HG03558 (cell line): ENCODE results near the gene ASB2.

ENCODE experiments used
- ATAC-seq: cut with Tn5 transposase; IDR thresholded peaks from one replicate; pipeline ENCODE4 v1.9.1; 2021; ENCODE audit warnings: moderate number of reproducible peaks; ENCODE audit not compliant: unreplicated experiment; ENCODE audit errors: extremely low read depth

Gene ASB2

DNA sequence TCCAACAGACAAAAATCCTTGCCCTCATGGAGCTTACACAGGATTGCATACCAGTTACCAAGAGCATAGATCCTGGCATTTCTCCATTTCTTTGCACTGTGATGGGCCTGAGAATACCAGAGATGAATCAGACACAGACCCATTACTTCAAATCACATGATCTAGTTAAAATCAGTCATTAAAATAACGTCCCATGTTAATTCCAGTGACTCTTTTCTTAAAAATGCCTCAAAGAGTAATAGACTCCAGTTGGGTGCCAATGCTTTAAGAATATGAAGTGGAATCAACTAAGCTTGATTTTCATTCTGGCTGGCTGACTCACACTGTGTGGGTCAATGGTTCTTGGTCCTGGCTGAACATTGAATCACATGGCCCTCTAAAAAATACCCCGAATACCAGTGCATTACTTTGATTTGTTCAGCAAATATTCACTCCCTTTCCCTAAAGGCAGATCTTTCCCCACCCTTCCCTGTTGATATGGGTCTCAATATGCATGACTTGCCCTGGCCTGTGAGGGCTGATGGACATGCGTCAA, 11.0 kb downstream of the ASB2 start:
- ATAC-seq: no peak

GRCh38 chr14:93964820-93965286, 11.5 kb downstream of the ASB2 start:
- no peak for ATAC-seq

GRCh38 chr14:93964281-93964680, 12.1 kb downstream of the ASB2 start:
- ATAC-seq: no peak

DNA sequence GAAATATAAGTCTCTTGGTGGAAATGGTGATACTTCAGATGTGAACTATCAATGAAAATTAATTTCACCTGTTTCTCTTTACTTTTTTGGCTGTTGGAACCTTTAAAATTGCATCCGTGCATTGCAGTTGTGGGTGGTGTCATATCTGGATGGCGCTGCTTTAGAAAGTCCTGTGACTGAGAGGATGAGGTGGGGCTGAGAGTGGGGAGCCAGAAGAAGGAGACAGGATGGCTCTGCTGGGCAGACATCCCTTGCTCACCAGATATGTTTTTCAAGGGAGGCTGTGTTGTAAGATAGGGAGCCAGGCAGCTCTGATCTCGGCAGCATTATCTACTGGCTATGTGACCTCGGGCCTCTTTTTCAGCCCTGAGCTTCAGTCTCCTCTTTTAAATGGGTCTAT, 12.7 kb downstream of the ASB2 start:
- ATAC-seq: no peak

DNA sequence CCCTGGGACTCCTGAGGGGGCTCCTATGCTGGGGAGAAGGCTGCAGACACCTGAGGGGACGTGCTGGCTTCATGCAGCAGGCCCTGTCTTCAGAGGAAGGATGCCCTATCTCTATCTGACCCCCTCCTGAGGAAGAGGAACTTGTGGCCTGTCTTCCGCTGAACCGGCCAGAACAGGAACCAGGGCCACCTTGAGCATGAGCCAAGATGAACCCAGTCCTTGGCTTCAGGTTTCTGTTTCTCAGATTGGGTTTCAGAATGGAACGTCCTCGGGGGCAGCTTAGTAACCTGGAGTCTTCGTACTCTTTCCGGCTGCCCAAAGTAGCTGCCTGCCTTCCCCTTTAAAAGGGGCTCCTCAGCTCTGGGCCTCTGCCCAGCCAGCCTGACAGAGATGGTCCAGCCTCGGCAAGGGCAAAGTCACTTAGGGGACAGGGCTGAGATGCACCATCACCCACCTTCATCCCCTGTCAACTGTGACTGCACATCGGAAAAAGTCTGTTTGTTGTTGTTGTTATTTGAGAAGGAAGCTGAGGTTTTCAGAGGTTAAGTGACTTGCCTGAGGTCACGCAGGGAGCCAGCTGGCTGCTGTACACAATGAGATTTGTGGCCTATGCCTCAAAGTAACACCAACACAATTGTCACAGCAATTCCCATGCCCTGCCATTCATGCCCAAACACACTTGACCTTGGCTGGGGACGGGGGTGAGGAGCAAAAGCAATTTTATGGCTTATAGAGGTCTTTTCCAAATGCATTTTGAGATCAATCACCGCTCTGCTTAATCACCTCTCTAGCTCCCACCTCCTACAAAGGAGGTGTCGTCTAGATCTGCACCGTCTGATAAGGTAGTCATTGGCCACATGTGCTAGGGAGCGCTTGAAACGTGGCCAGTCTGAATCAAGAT, 13.4 kb downstream of the ASB2 start:
- peak; percentile 26 for ATAC-seq

DNA sequence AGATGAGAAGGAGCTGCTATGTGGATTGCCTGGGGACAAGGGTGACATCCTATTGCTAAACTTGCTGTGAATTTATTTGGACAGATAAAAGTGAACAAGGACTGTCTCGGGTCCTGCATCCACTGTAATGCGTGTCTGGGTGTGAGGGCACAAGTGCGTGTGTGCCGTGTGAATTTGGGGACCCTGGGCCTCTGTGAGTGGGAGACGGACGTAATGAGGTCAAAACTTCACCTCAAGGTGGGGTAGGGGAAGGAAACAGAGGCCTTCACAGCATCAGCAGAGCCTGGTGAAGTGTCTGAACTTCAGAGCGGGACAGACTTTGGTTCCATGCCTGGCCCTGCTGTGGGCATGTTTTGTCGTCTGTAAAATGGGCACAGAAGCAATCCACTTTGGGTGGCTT, 14.8 kb downstream of the ASB2 start:
- ATAC-seq: no peak

DNA sequence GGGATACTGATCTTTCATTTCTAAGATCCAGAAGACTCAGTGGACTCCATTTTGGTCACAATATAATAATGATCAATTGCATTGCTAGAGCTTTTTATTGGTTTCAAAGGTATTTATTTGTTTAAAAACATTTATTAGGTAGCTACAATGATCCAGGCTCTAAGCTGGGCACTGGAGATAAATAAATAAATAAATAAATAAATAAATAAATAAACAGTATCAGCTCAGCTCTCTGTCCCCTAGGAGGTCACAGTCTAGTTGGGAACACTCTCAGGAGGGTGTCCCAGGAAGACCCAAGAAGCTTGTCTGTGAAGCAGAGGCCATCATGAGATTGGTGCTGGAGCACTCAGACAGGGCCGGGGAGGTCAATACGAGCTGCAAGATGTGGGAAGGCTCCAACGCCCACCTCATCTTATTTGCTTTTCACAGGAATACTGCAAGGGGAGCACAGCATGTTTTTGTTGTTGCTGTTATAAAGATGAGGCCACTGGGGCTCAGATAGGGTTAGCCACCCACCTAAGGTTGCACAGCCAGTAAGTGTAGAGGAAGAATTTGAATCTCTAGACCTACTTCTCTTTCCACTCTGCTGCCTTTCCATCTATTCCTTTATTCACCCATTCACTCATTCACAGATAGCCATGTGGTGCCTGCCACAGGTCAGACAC, 15.5 kb downstream of the ASB2 start:
- ATAC-seq: no peak

DNA sequence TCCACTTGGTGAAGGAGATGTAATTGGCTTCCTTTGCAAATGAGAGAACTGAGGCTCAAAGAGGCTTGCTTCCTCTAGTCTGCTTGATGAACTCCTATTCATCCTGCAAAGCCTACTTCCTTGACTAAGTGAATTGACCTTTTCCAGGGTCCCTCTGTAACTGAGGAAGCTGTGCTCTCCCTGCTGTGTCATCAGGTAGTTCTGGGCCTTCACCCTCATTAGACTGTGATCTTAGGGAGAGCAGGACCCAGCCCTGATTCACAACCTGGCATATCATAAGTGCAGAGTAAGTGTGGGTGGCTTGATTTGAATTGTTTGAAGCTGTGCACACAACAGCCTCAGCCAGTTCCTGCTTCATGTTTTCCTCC, 16.3 kb downstream of the ASB2 start:
- no peak for ATAC-seq

GRCh38 chr14:93959239-93960107, 16.9 kb downstream of the ASB2 start:
- peak; percentile 56 for ATAC-seq

DNA sequence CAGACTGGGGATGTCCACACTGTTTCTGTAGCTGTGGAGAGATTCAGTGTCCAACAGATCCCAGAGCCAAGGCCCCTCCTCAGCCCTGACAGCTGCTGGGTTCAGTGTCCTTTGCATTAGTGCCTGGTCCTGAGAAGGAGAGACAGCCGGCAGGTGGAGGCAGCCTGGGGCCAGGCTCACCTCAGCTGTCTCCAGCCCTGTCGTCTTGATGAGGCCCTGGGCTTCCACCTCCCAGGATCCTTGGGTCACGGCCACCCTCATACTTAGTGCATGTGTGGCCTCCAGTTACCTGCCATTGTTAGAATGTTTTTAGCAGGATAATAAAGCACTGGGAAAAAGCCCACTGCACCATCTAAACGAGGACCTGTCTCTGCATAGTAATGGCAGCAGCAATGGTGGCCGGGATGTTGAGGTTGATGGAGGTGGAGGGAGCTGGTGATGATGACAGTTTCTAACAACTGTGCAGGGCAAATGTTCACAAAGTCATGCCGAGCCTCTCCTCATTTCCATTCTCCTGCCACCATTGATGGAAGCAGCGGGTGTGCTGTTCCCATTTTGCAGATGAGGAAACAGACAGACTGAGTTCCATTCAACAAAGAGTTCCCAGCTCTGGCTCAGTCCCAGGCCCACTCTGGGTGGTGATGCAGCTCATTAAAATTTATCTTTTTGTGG, 17.7 kb downstream of the ASB2 start:
- ATAC-seq: no peak

GRCh38 chr14:93957751-93958566, 18.4 kb downstream of the ASB2 start:
- no peak for ATAC-seq

GRCh38 chr14:93957333-93957710, 19.0 kb downstream of the ASB2 start:
- ATAC-seq: no peak

DNA sequence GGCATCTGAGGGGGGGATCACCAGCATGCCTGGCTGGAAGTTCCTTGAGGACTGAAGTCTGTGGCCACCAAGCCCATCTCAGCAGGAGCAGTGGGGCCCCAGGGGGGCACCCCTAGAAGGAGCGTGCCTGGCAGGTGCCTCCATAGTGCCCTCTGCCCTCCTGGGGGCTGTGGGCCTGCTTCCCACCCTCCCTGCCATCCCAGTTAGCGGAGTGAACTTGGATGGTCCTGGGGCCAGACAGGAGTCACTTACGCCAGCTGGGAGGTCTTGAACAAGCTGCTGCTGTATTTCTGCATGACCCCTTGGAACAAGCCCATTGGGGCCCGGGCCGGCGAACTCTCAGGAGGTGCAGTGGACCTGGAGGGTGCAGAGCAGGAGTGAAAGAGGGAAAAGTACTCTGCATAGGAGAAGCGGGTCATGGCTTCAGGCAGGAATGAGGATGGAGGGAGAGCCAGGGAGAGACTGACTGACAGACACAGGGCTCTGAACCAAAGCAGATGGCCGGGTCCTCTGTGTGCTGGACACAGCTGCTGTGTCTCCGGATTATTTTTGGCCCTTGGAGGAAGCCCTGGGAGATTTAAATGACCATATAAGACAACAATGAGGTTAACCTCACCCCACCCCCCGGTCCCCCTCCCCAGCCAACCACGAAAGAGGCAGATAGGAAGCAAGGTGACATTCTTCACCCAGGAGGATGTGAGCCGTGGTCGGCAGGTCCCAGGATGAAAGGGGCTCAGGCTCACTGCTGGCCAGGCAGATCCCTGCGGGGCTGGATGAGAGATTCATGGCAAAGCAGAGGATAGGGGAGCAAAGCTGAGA, 19.6 kb downstream of the ASB2 start:
- no peak for ATAC-seq

GRCh38 chr14:93955850-93956481, 20.4 kb downstream of the ASB2 start:
- no peak for ATAC-seq

DNA sequence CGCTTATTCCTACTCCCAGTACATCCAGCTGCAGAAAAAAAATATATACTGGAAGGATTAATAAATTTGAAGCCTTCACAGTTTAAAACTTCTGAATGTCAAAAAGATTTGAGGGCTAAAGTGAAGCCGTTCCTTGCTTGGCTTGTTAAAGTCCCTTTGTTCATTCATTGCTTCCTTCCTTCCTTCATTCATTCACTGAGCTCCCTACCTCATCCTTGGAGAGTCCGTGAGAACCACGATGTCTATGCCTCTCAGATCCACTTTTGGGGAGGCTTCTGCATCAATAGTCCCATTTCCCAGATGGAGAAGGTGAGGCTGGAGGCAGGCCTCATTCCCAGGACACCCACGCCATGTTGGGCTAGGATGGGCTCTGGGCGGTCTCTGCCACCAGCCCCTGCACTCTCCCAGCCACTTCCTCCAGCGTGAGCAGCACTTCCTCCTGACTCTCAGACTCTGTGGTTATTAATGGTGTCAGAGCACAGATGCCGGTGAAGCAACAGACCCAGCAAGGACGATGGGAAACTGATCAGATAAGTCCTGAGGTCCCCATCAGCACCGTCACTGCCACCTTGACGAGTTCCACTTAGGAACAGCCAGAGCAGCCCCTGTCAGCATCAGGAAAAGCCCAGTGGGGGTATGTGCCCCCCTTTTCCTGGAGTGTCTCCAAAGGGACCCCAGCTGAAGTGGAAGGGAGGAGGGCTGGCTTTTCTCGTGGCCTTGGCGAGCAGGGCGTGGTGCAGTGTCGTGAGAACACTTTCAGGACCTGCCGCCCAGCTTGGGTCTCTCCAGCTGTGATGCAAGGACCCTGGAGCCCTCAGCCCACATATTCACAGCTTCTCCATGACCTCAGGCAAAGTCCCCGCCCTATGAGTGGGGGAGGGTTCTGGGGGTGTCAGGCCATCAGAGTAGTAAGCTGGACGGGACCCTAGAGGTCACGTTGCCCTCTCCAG, 21.2 kb downstream of the ASB2 start:
- ATAC-seq: no peak

GRCh38 chr14:93954516-93954830, 21.9 kb downstream of the ASB2 start:
- no peak for ATAC-seq
